SK-N-SH treated with all-trans-retinoic acid at 6 μM for 48 hours (cell line): ENCODE data around the gene NCLN.

ENCODE experiments used
- ATAC-seq: fragments of 200-7000 bp; cut with Tn5 transposase; 3 replicates; pipeline ENCODE4 v1.9.1; 2020; ENCODE audit warnings: mild to moderate bottlenecking, moderate library complexity
- ARNTL ChIP-seq: fragments of 450-650 bp; formaldehyde crosslinking; IDR thresholded peaks from 2 replicates; pipeline ENCODE4 v1.5.0; 2020; ENCODE audit warnings: low read depth, mild to moderate bottlenecking, moderate library complexity, borderline replicate concordance
- BACH2 ChIP-seq: fragments of 250-450 bp; sonication (Bioruptor Pico); IDR thresholded peaks from 2 replicates; pipeline ENCODE4 v1.9.0; 2021; ENCODE audit warnings: mild to moderate bottlenecking, borderline replicate concordance
- CREB5 ChIP-seq: fragments of 250-450 bp; sonication (Bioruptor Pico); IDR thresholded peaks from 2 replicates; pipeline ENCODE4 v1.5.1; 2020; ENCODE audit warnings: low read depth, mild to moderate bottlenecking, moderate library complexity
- CSDC2 ChIP-seq: fragments of 250-450 bp; sonication (Bioruptor Pico); IDR thresholded peaks from 2 replicates; pipeline ENCODE4 v1.5.0; 2020; ENCODE audit warnings: mild to moderate bottlenecking, moderate library complexity
- CSRNP3 ChIP-seq: fragments of 250-450 bp; sonication (Bioruptor Pico); IDR thresholded peaks from 2 replicates; pipeline ENCODE4 v1.5.1; 2021; ENCODE audit warnings: mild to moderate bottlenecking, moderate library complexity
- ESRRG ChIP-seq: fragments of 250-450 bp; sonication (Bioruptor Pico); IDR thresholded peaks from 2 replicates; pipeline ENCODE4 v1.6.1; 2021; ENCODE audit warnings: mild to moderate bottlenecking
- GLIS3 ChIP-seq: fragments of 250-450 bp; sonication (Bioruptor Pico); IDR thresholded peaks from 2 replicates; pipeline ENCODE4 v1.5.0; 2020; ENCODE audit warnings: mild to moderate bottlenecking, moderate library complexity
- ISL1 ChIP-seq: fragments of 250-450 bp; sonication (Bioruptor Pico); IDR thresholded peaks from 2 replicates; pipeline ENCODE4 v2.1.2; 2022; ENCODE audit warnings: mild to moderate bottlenecking, moderate library complexity
- OSR1 ChIP-seq: fragments of 250-450 bp; sonication (Bioruptor Pico); IDR thresholded peaks from 2 replicates; pipeline ENCODE4 v1.8.0; 2022; ENCODE audit warnings: moderate library complexity, mild to moderate bottlenecking, inconsistent platforms
- POU6F1 ChIP-seq: fragments of 250-450 bp; sonication (Bioruptor Pico); IDR thresholded peaks from 2 replicates; pipeline ENCODE4 v1.8.0; 2021; ENCODE audit warnings: low read depth, mild to moderate bottlenecking, moderate library complexity, borderline replicate concordance
- PPARA ChIP-seq: fragments of 250-450 bp; sonication (Bioruptor Pico); IDR thresholded peaks from 2 replicates; pipeline ENCODE4 v1.5.0; 2020; ENCODE audit warnings: mild to moderate bottlenecking, borderline replicate concordance
- RARB ChIP-seq: fragments of 250-450 bp; sonication (Bioruptor Pico); IDR thresholded peaks from 2 replicates; pipeline ENCODE4 v1.8.0; 2021; ENCODE audit warnings: mild to moderate bottlenecking, moderate library complexity
- SNAI2 ChIP-seq: fragments of 250-450 bp; sonication (Bioruptor Pico); IDR thresholded peaks from 2 replicates; pipeline ENCODE4 v1.5.0; 2020; ENCODE audit warnings: mild to moderate bottlenecking, moderate library complexity
- TCF4 ChIP-seq: fragments of 250-450 bp; sonication (Bioruptor Pico); IDR thresholded peaks from 2 replicates; pipeline ENCODE4 v1.8.0; 2021; ENCODE audit warnings: mild to moderate bottlenecking, moderate library complexity, borderline replicate concordance
- TOX ChIP-seq: fragments of 250-450 bp; sonication (Bioruptor Pico); IDR thresholded peaks from 2 replicates; pipeline ENCODE4 v1.8.0; 2021; ENCODE audit warnings: mild to moderate bottlenecking, moderate library complexity, borderline replicate concordance
- TSHZ2 ChIP-seq: fragments of 250-450 bp; sonication (Bioruptor Pico); IDR thresholded peaks from 2 replicates; pipeline ENCODE4 v1.5.0; 2020; ENCODE audit warnings: mild to moderate bottlenecking, moderate library complexity
- ZC3H10 ChIP-seq: fragments of 250-450 bp; sonication (Bioruptor Pico); IDR thresholded peaks from 2 replicates; pipeline ENCODE4 v1.5.1; 2021; ENCODE audit warnings: mild to moderate bottlenecking, moderate library complexity
- ZFP3 ChIP-seq: fragments of 250-450 bp; sonication (Bioruptor Pico); IDR thresholded peaks from 2 replicates; pipeline ENCODE4 v1.5.0; 2020; ENCODE audit warnings: mild to moderate bottlenecking, moderate library complexity
- ZFP30 ChIP-seq: fragments of 450-650 bp; formaldehyde crosslinking; IDR thresholded peaks from 2 replicates; pipeline ENCODE4 v1.5.0; 2022; ENCODE audit warnings: mild to moderate bottlenecking, moderate library complexity
- ZNF70 ChIP-seq: fragments of 450-650 bp; formaldehyde crosslinking; IDR thresholded peaks from 2 replicates; pipeline ENCODE4 v1.5.0; 2020; ENCODE audit warnings: mild to moderate bottlenecking, moderate library complexity
- ZNF8 ChIP-seq: fragments of 450-650 bp; formaldehyde crosslinking; IDR thresholded peaks from 2 replicates; pipeline ENCODE4 v1.5.0; 2020; ENCODE audit warnings: mild to moderate bottlenecking, moderate library complexity
- TF ChIP-seq, protein P1 (sequence below): fragments of 250-450 bp; sonication (Bioruptor Pico); IDR thresholded peaks from 2 replicates; pipeline ENCODE4 v1.8.0; 2020; ENCODE audit warnings: mild to moderate bottlenecking, moderate library complexity, borderline replicate concordance

Gene NCLN

GRCh38 chr19:3188627-3189596, 3.2 kb downstream of the NCLN start:
- no peak for ATAC-seq
- TF ChIP-seq TOX (no peak), RARB (CRISPR knock-in tag) (no peak), ZFP30 (CRISPR knock-in tag) (no peak), GLIS3 (CRISPR knock-in tag) (no peak), ESRRG (no peak), CSRNP3 (CRISPR knock-in tag) (no peak), ZFP3 (CRISPR knock-in tag) (no peak), BACH2 (CRISPR knock-in tag) (no peak), ISL1 (CRISPR knock-in tag) (no peak), TCF4 (no peak), CREB5 (CRISPR knock-in tag) (no peak), ZNF70 (CRISPR knock-in tag) (no peak), SNAI2 (CRISPR knock-in tag) (no peak), POU6F1 (CRISPR knock-in tag) (no peak), ZC3H10 (CRISPR knock-in tag) (no peak), ZNF8 (CRISPR knock-in tag) (no peak), CSDC2 (no peak), ARNTL (CRISPR knock-in tag) (no peak)
- TF ChIP-seq, protein P1, sequence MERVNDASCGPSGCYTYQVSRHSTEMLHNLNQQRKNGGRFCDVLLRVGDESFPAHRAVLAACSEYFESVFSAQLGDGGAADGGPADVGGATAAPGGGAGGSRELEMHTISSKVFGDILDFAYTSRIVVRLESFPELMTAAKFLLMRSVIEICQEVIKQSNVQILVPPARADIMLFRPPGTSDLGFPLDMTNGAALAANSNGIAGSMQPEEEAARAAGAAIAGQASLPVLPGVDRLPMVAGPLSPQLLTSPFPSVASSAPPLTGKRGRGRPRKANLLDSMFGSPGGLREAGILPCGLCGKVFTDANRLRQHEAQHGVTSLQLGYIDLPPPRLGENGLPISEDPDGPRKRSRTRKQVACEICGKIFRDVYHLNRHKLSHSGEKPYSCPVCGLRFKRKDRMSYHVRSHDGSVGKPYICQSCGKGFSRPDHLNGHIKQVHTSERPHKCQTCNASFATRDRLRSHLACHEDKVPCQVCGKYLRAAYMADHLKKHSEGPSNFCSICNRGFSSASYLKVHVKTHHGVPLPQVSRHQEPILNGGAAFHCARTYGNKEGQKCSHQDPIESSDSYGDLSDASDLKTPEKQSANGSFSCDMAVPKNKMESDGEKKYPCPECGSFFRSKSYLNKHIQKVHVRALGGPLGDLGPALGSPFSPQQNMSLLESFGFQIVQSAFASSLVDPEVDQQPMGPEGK (CRISPR knock-in tag): no peak

- no peak for TF ChIP-seq TSHZ2 (CRISPR knock-in tag)
- no peak for TF ChIP-seq TCF4
- TF ChIP-seq TOX: no peak
- TF ChIP-seq CSDC2: no peak
- TF ChIP-seq PPARA (CRISPR knock-in tag): no peak
- TF ChIP-seq ZFP3 (CRISPR knock-in tag): no peak
- no peak for TF ChIP-seq ZFP30 (CRISPR knock-in tag)
- TF ChIP-seq POU6F1 (CRISPR knock-in tag): no peak
- TF ChIP-seq ARNTL (CRISPR knock-in tag): no peak
- TF ChIP-seq, protein P1 (CRISPR knock-in tag): no peak
- TF ChIP-seq SNAI2 (CRISPR knock-in tag): no peak
- no peak for TF ChIP-seq ESRRG
- TF ChIP-seq OSR1 (CRISPR knock-in tag): no peak
- TF ChIP-seq CSRNP3 (CRISPR knock-in tag): no peak
- no peak for TF ChIP-seq ZC3H10 (CRISPR knock-in tag)
- no peak for TF ChIP-seq ZNF8 (CRISPR knock-in tag)
Measured at GRCh38 chr19:3189702-3190469, 4.2 kb downstream of the NCLN start.

More at GRCh38 chr19:3189702-3190469, 4.2 kb downstream of the NCLN start:
- no peak for ATAC-seq
